A673 (cell line): ENCODE data around the gene WNK2.

Experiments used
- EZH2 ChIP-seq: fragments of 200-600 bp; sonication (generic); IDR thresholded peaks from 2 replicates; pipeline ENCODE4 v1.6.1; 2017; ENCODE audit warnings: borderline replicate concordance, low read depth, mild to moderate bottlenecking, mixed read lengths, antibody characterized with exemption, low read length; ENCODE audit not compliant: poor library complexity, severe bottlenecking
- TF ChIP-seq, protein P1 (sequence below): fragments of 300-800, 200-600 bp; sonication (generic); conservative IDR thresholded peaks from 2 replicates; pipeline ENCODE4 v1.5.1; 2017; ENCODE audit warnings: low read depth, mild to moderate bottlenecking, antibody characterized with exemption, low read length, moderate library complexity, mixed read lengths

DNA sequence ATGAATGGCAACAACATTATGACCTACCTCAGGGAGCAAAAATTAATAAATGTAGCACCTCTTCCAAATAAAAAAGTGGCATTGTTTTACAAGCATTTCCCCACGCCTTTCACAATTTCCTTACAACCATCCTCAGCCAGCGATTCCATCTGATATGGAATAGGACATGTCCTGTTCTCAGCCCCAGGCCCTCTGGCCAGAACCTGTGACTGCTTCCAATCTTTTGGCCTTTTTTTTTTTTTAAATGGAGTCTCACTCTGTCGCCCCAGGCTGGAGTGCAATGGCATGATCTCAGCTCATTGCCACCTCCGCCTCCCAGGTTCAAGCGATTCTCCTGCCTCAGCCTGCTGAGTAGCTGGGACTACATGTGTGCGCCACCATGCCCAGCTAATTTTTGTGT is 16.8 kb upstream of the WNK2 start:
- TF ChIP-seq EZH2: no peak
- TF ChIP-seq, protein P1, sequence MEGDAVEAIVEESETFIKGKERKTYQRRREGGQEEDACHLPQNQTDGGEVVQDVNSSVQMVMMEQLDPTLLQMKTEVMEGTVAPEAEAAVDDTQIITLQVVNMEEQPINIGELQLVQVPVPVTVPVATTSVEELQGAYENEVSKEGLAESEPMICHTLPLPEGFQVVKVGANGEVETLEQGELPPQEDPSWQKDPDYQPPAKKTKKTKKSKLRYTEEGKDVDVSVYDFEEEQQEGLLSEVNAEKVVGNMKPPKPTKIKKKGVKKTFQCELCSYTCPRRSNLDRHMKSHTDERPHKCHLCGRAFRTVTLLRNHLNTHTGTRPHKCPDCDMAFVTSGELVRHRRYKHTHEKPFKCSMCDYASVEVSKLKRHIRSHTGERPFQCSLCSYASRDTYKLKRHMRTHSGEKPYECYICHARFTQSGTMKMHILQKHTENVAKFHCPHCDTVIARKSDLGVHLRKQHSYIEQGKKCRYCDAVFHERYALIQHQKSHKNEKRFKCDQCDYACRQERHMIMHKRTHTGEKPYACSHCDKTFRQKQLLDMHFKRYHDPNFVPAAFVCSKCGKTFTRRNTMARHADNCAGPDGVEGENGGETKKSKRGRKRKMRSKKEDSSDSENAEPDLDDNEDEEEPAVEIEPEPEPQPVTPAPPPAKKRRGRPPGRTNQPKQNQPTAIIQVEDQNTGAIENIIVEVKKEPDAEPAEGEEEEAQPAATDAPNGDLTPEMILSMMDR: no peak
